Neutrophil (primary cell): Measurements from ENCODE around the gene SLC4A1AP.

Experiments used
- H3K27ac ChIP-seq: fragments of 200-600 bp; sonication (generic); 2 replicates; pipeline ENCODE4 v1.5.1; 2016; ENCODE audit warnings: mild to moderate bottlenecking, moderate library complexity
- H3K27me3 ChIP-seq: fragments of 200-600 bp; sonication (generic); 2 replicates; pipeline ENCODE4 v1.6.0; 2016; ENCODE audit warnings: mild to moderate bottlenecking
- H3K36me3 ChIP-seq: fragments of 200-600 bp; sonication (generic); 2 replicates; pipeline ENCODE4 v1.5.1; 2017
- H3K4me1 ChIP-seq, 2 experiments: fragments of 200-600 bp in 1 of 2; sonication (generic) in 1 of 2; 1 replicate in 1 of 2; 2 replicates in 1 of 2; pipeline versions ENCODE4 v1.5.1 to v1.6.1; 2013 to 2016; ENCODE audit warnings: low read depth in 1 of 2, low read length in 1 of 2, mild to moderate bottlenecking in 1 of 2, moderate library complexity in 1 of 2; ENCODE audit not compliant: control insufficient read depth in 1 of 2, insufficient read depth in 1 of 2
- H3K4me3 ChIP-seq, 2 experiments: fragments of 200-600 bp in 1 of 2; sonication (generic) in 1 of 2; 1 replicate in 1 of 2; 2 replicates in 1 of 2; pipeline ENCODE4 v1.5.1; 2013 to 2016; ENCODE audit warnings: low read depth in 1 of 2, low read length in 1 of 2, mild to moderate bottlenecking in 1 of 2, moderate library complexity in 1 of 2
- H3K9me3 ChIP-seq: fragments of 200-600 bp; sonication (generic); 2 replicates; pipeline ENCODE4 v1.5.1; 2016
- CTCF ChIP-seq: fragments of 200-600 bp; sonication (generic); IDR thresholded peaks from 2 replicates; pipeline ENCODE4 v1.5.1; 2016; ENCODE audit warnings: antibody characterized with exemption

SLC4A1AP gene

GRCh38 chr2:27705851-27706622 lies 42.3 kb downstream of the SLC4A1AP start:
- Histone ChIP-seq H3K27ac (no peak overlapping the region), H3K27me3 (no peaks in the 10 kb centered on the region), H3K4me3 (no peak overlapping the region), H3K36me3 (no peaks in the 10 kb centered on the region), H3K4me1 (peaks cover 11 to 18% of the 10 kb centered on the region in 2 experiments), H3K9me3 (no peaks in the 10 kb centered on the region)
- TF ChIP-seq CTCF, result no peak

GRCh38 chr2:27707462-27708256 lies 44.0 kb downstream of the SLC4A1AP start:
- peaks cover 11 to 18% of the 10 kb centered on the region in 2 experiments for H3K4me1 ChIP-seq
- no peaks in the 10 kb centered on the region for H3K9me3 ChIP-seq
- no peak for TF ChIP-seq CTCF
- no peak overlapping the region for H3K27ac ChIP-seq
- no peak overlapping the region for H3K4me3 ChIP-seq
- H3K36me3 ChIP-seq, result no peaks in the 10 kb centered on the region
- H3K27me3 ChIP-seq, result no peaks in the 10 kb centered on the region

GRCh38 chr2:27708257-27708654 lies 44.6 kb downstream of the SLC4A1AP start:
- H3K27me3 ChIP-seq, result peaks cover 1% of the 10 kb centered on the region
- H3K27ac ChIP-seq, result no peak overlapping the region
- H3K36me3 ChIP-seq, result no peaks in the 10 kb centered on the region
- no peak overlapping the region for H3K4me3 ChIP-seq
- H3K9me3 ChIP-seq, result no peaks in the 10 kb centered on the region
- no peak for TF ChIP-seq CTCF
- H3K4me1 ChIP-seq, result peaks cover 11 to 18% of the 10 kb centered on the region in 2 experiments

- H3K27me3 ChIP-seq, result peaks cover 5% of the 10 kb centered on the region
- TF ChIP-seq CTCF, result no peak
- no peaks in the 10 kb centered on the region for H3K36me3 ChIP-seq
- no peak overlapping the region for H3K4me3 ChIP-seq
- no peaks in the 10 kb centered on the region for H3K9me3 ChIP-seq
- H3K4me1 ChIP-seq, result peaks cover 8 to 16% of the 10 kb centered on the region in 2 experiments
- no peak overlapping the region for H3K27ac ChIP-seq
Observed at GRCh38 chr2:27708666-27709065, 45.0 kb downstream of the SLC4A1AP start.

- Histone ChIP-seq H3K4me3 (no peak overlapping the region), H3K27me3 (peaks cover 12% of the 10 kb centered on the region), H3K9me3 (no peaks in the 10 kb centered on the region), H3K36me3 (no peaks in the 10 kb centered on the region), H3K27ac (no peak overlapping the region), H3K4me1 (peaks cover 2 to 10% of the 10 kb centered on the region in 2 experiments)
- no peak for TF ChIP-seq CTCF
Observed at GRCh38 chr2:27709326-27709725, 45.6 kb downstream of the SLC4A1AP start.
